RWPE2 (cell line): ENCODE measurements around the gene ANKS1B.
"Not testable (repeated sequence)": the region's sequence is repeated elsewhere in the genome, so short reads cannot be mapped to it uniquely, and the experiment has no call there.

Experiments used
- ATAC-seq: fragments of 200-7000 bp; cut with Tn5 transposase; 3 replicates; pipeline ENCODE4 v1.9.1; 2021; ENCODE audit warnings: low read depth
- DNase-seq: peaks from one replicate; pipeline ENCODE4 v3.0.0-alpha.2; 2020; ENCODE audit warnings: low spot score
- H3K27ac ChIP-seq: fragments of 450-650 bp; 2 replicates; pipeline ENCODE4 v1.5.1; 2017; ENCODE audit warnings: mild to moderate bottlenecking; ENCODE audit not compliant: poor library complexity, severe bottlenecking
- H3K27me3 ChIP-seq: fragments of 250-450 bp; sonication (Bioruptor Pico); 2 replicates; pipeline ENCODE4 v1.5.1; 2021; ENCODE audit warnings: mild to moderate bottlenecking, moderate library complexity; ENCODE audit not compliant: insufficient read depth, poor library complexity, severe bottlenecking
- H3K36me3 ChIP-seq: fragments of 250-450 bp; sonication (Bioruptor Pico); 2 replicates; pipeline ENCODE4 v1.5.1; 2020; ENCODE audit warnings: low read depth, mild to moderate bottlenecking, moderate library complexity
- H3K4me1 ChIP-seq: fragments of 250-450 bp; sonication (Bioruptor Pico); 2 replicates; pipeline ENCODE4 v1.5.1; 2021; ENCODE audit warnings: mild to moderate bottlenecking, moderate library complexity; ENCODE audit not compliant: insufficient read depth, poor library complexity, severe bottlenecking
- H3K4me3 ChIP-seq: fragments of 250-450 bp; sonication (Bioruptor Pico); 2 replicates; pipeline ENCODE4 v1.5.1; 2021; ENCODE audit warnings: mild to moderate bottlenecking, moderate library complexity; ENCODE audit not compliant: severe bottlenecking
- H3K9me3 ChIP-seq: fragments of 250-450 bp; sonication (Bioruptor Pico); 2 replicates; pipeline ENCODE4 v1.5.1; 2021; ENCODE audit warnings: mild to moderate bottlenecking, moderate library complexity; ENCODE audit not compliant: severe bottlenecking
- CTCF ChIP-seq: fragments of 450-650 bp; IDR thresholded peaks from one replicate; pipeline ENCODE4 v1.5.1; 2017; ENCODE audit warnings: mild to moderate bottlenecking, moderate library complexity; ENCODE audit not compliant: poor library complexity, severe bottlenecking

ANKS1B gene

GRCh38 chr12:99332936-99333591 is 651.7 kb downstream of the ANKS1B start:
- H3K4me3 ChIP-seq, result no peak overlapping the region
- no peak for TF ChIP-seq CTCF
- H3K9me3 ChIP-seq, result peaks cover 2% of the 10 kb centered on the region
- no peak overlapping the region for H3K27ac ChIP-seq
- H3K27me3 ChIP-seq, result no peaks in the 10 kb centered on the region
- H3K36me3 ChIP-seq, result no peaks in the 10 kb centered on the region
- H3K4me1 ChIP-seq, result no peaks in the 10 kb centered on the region
- no peak for DNase-seq
- no peak for ATAC-seq

- ATAC-seq (no peak), DNase-seq (no peak)
- no peak overlapping the region for H3K4me3 ChIP-seq
- no peaks in the 10 kb centered on the region for H3K36me3 ChIP-seq
- no peaks in the 10 kb centered on the region for H3K4me1 ChIP-seq
- H3K9me3 ChIP-seq, result peaks cover 2% of the 10 kb centered on the region
- no peaks in the 10 kb centered on the region for H3K27me3 ChIP-seq
- TF ChIP-seq CTCF, result no peak
- no peak overlapping the region for H3K27ac ChIP-seq
Measured at GRCh38 chr12:99330216-99330615, 654.5 kb downstream of the ANKS1B start.

- not testable (repeated sequence) for H3K4me1 ChIP-seq, ATAC-seq, DNase-seq, H3K27ac ChIP-seq, H3K9me3 ChIP-seq, H3K27me3 ChIP-seq, H3K36me3 ChIP-seq, H3K4me3 ChIP-seq
Measured at GRCh38 chr12:99321210-99321609, 663.5 kb downstream of the ANKS1B start.

- Histone ChIP-seq H3K9me3 (no peaks in the 10 kb centered on the region), H3K36me3 (no peaks in the 10 kb centered on the region), H3K4me1 (no peaks in the 10 kb centered on the region), H3K27me3 (no peaks in the 10 kb centered on the region), H3K4me3 (no peak overlapping the region), H3K27ac (no peak overlapping the region)
- ATAC-seq (no peak), DNase-seq (no peak)
- no peak for TF ChIP-seq CTCF
Measured at GRCh38 chr12:99311373-99311772, 673.4 kb downstream of the ANKS1B start.

- Histone ChIP-seq H3K9me3 (no peaks in the 10 kb centered on the region), H3K4me3 (no peak overlapping the region), H3K4me1 (no peaks in the 10 kb centered on the region), H3K27ac (no peak overlapping the region), H3K27me3 (no peaks in the 10 kb centered on the region), H3K36me3 (no peaks in the 10 kb centered on the region)
- ATAC-seq (no peak), DNase-seq (no peak)
- no peak for TF ChIP-seq CTCF
Measured at GRCh38 chr12:99309812-99310211, 674.9 kb downstream of the ANKS1B start.
